Liver (tissue), 9 donors: ENCODE data around the gene ATE1. TPM values are rescaled to one million over a fixed set of nuclear protein-coding genes. Genes with fewer than 3 reads are reported as not detected.

Source experiments
- DNase-seq: peaks from one replicate; pipeline ENCODE4 v3.0.0-alpha.2; 2017; ENCODE audit warnings: low spot score
- H3K27ac ChIP-seq, 2 donors: one replicate each; pipeline ENCODE4 v1.7.0; 2013; ENCODE audit warnings: inconsistent platforms in 2 of 2, low read length in 2 of 2, control low read depth in 1 of 2, low read depth in 1 of 2, mild to moderate bottlenecking in 1 of 2
- H3K27me3 ChIP-seq, 4 donors: one replicate each; pipeline versions ENCODE4 v1.6.1 to v1.7.0; 2013; ENCODE audit warnings: low read length in 3 of 4, inconsistent platforms in 1 of 4, mild to moderate bottlenecking in 1 of 4, moderate library complexity in 1 of 4; ENCODE audit not compliant: control insufficient read depth in 4 of 4, insufficient read depth in 4 of 4
- H3K36me3 ChIP-seq, 4 donors: one replicate each; pipeline versions ENCODE4 v1.6.1 to v1.7.0; 2013; ENCODE audit warnings: low read length in 3 of 4, mild to moderate bottlenecking in 3 of 4, low read depth in 1 of 4, moderate library complexity in 1 of 4; ENCODE audit not compliant: control insufficient read depth in 4 of 4, insufficient read depth in 3 of 4
- H3K4me1 ChIP-seq, 4 donors: one replicate each; pipeline versions ENCODE4 v1.6.1 to v1.7.0; 2013; ENCODE audit warnings: low read length in 3 of 4, mild to moderate bottlenecking in 3 of 4, moderate library complexity in 1 of 4; ENCODE audit not compliant: control insufficient read depth in 4 of 4, insufficient read depth in 4 of 4
- H3K4me3 ChIP-seq, 3 donors: one replicate each; pipeline versions ENCODE4 v1.6.1 to v1.7.0; 2013; ENCODE audit warnings: low read length in 3 of 3, control low read depth in 1 of 3, low read depth in 1 of 3, mild to moderate bottlenecking in 1 of 3
- H3K9ac ChIP-seq, 2 donors: one replicate each; pipeline ENCODE4 v1.7.0; 2013; ENCODE audit warnings: low read length in 2 of 2, mild to moderate bottlenecking in 2 of 2, moderate library complexity in 2 of 2, control low read depth in 1 of 2, low read depth in 1 of 2
- H3K9me3 ChIP-seq, 4 donors: one replicate each; pipeline versions ENCODE4 v1.6.1 to v1.7.0; 2013; ENCODE audit warnings: low read length in 3 of 4; ENCODE audit not compliant: control insufficient read depth in 4 of 4
- EGR1 ChIP-seq, 2 donors: IDR thresholded peaks; 2 replicates each; pipeline ENCODE4 v1.6.1; 2016 to 2018; ENCODE audit warnings: antibody characterized with exemption in 2 of 2, low read depth in 2 of 2
- FOXA1 ChIP-seq: IDR thresholded peaks from 2 replicates; pipeline ENCODE4 v1.6.1; 2016; ENCODE audit warnings: antibody characterized with exemption
- FOXA2 ChIP-seq: IDR thresholded peaks from 2 replicates; pipeline ENCODE4 v1.6.1; 2016; ENCODE audit warnings: antibody characterized with exemption
- GABPA ChIP-seq, 2 donors: IDR thresholded peaks in 1 of 2; conservative IDR thresholded peaks in 1 of 2; 2 replicates each; pipeline ENCODE4 v1.6.1; 2016; ENCODE audit warnings: antibody characterized with exemption in 2 of 2, mild to moderate bottlenecking in 1 of 2, moderate library complexity in 1 of 2
- HNF4A ChIP-seq, 2 donors: conservative IDR thresholded peaks; 2 replicates each; pipeline ENCODE4 v1.6.1; 2016; ENCODE audit warnings: antibody characterized with exemption in 2 of 2, mild to moderate bottlenecking in 2 of 2
- HNF4G ChIP-seq: IDR thresholded peaks from 2 replicates; pipeline ENCODE4 v1.6.1; 2016; ENCODE audit warnings: antibody characterized with exemption
- JUND ChIP-seq, 2 donors: IDR thresholded peaks; 2 replicates each; pipeline ENCODE4 v1.6.1; 2016; ENCODE audit warnings: antibody characterized with exemption in 2 of 2
- NR2F2 ChIP-seq: IDR thresholded peaks from 2 replicates; pipeline ENCODE4 v1.6.1; 2016; ENCODE audit warnings: antibody characterized with exemption
- RAD21 ChIP-seq, 2 donors: IDR thresholded peaks; 2 replicates each; pipeline ENCODE4 v1.6.1; 2016; ENCODE audit warnings: antibody characterized with exemption in 2 of 2, mild to moderate bottlenecking in 2 of 2
- RXRA ChIP-seq, 2 donors: IDR thresholded peaks; 2 replicates each; pipeline ENCODE4 v1.6.1; 2017 to 2018; ENCODE audit warnings: antibody characterized with exemption in 2 of 2, mild to moderate bottlenecking in 1 of 2
- SP1 ChIP-seq: IDR thresholded peaks from 2 replicates; pipeline ENCODE4 v1.6.1; 2018; ENCODE audit warnings: antibody characterized with exemption, mild to moderate bottlenecking
- TAF1 ChIP-seq: conservative IDR thresholded peaks from 2 replicates; pipeline ENCODE4 v1.6.1; 2016; ENCODE audit warnings: antibody characterized with exemption, mild to moderate bottlenecking
- YY1 ChIP-seq: IDR thresholded peaks from 2 replicates; pipeline ENCODE4 v1.6.1; 2016; ENCODE audit warnings: antibody characterized with exemption, mild to moderate bottlenecking
- WGBS: extraction: QIAGEN DNeasy Blood & Tissue Kit; methylation state at CpG from one replicate; pipeline ENCODE4 v1.1.7; 2013; 5-methylcytosine and 5-hydroxymethylcytosine counted together
- polyA plus RNA-seq, 2 donors: library from polyadenylated mRNA; stranded (reverse) in 1 of 2; unstranded in 1 of 2; fragments of 200-250 nt in 1 of 2; fragments of >200 nt in 1 of 2; fragmentation: Nextera tagmentation in 1 of 2; extraction: Ambion mirVana in 1 of 2; gene quantifications; one replicate each; pipeline versions ENCODE4 v1.2.1 to v1.2.3, GENCODE V29; 2013 to 2015
- total RNA-seq, 2 donors: library from RNA; depleted of rRNA; stranded (reverse); fragments of >200 nt; gene quantifications; one replicate each; pipeline ENCODE4 v1.2.3, GENCODE V29; 2014
- TF ChIP-seq, protein P1 (sequence below): IDR thresholded peaks from 2 replicates; pipeline ENCODE4 v1.6.1; 2016; ENCODE audit warnings: antibody characterized with exemption
- TF ChIP-seq, protein P2 (sequence below): IDR thresholded peaks from 2 replicates; pipeline ENCODE4 v1.6.1; 2016; ENCODE audit warnings: antibody characterized with exemption
- TF ChIP-seq, protein P3 (sequence below): IDR thresholded peaks from 2 replicates; pipeline ENCODE4 v1.6.1; 2016; ENCODE audit warnings: antibody characterized with exemption, mild to moderate bottlenecking
- TF ChIP-seq, protein P4 (sequence below): fragments of 150-350 bp; IDR thresholded peaks from 2 replicates; pipeline ENCODE4 v1.5.1; 2017; ENCODE audit warnings: improper control_type of control experiment, low read depth, low read length; ENCODE audit not compliant: missing input control
- TF ChIP-seq, protein P5 (sequence below): IDR thresholded peaks from 2 replicates; pipeline ENCODE4 v1.6.1; 2016; ENCODE audit warnings: antibody characterized with exemption
- donor health status: healthy.
- donor health status: healthy.
- donor health status: healthy.
- donor health status: healthy.
- donor health status: healthy.

Gene ATE1
- total and polyA plus RNA-seq, 4 donors: 7.9 to 34.9 (median 13.5) TPM

DNA sequence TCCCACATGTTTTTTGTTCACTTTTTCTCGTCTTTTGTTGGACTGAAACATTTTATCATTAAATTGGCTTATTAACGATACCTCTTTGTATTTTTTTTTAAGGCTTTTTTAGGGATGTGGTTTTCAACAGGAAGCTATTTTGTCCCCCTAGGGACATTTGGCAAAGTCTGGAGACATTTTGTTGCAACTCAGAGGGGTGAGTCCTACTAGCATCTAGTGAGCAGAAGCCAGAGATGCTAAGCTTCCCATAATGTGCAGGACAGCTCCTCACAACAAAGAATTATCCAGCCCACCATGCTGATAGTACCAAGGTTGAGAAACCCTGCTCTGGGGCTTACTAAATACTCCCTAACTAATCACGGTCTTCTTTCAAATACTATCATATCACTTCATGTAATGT, 63.2 kb downstream of the ATE1 start:
- no peak overlapping the region for H3K9ac ChIP-seq
- TF ChIP-seq YY1: no peak
- TF ChIP-seq EGR1 (IDR thresholded peaks at IDR 0.05; ENCODE audit: low read depth in 2 of 2): no peak
- TF ChIP-seq, protein P1, sequence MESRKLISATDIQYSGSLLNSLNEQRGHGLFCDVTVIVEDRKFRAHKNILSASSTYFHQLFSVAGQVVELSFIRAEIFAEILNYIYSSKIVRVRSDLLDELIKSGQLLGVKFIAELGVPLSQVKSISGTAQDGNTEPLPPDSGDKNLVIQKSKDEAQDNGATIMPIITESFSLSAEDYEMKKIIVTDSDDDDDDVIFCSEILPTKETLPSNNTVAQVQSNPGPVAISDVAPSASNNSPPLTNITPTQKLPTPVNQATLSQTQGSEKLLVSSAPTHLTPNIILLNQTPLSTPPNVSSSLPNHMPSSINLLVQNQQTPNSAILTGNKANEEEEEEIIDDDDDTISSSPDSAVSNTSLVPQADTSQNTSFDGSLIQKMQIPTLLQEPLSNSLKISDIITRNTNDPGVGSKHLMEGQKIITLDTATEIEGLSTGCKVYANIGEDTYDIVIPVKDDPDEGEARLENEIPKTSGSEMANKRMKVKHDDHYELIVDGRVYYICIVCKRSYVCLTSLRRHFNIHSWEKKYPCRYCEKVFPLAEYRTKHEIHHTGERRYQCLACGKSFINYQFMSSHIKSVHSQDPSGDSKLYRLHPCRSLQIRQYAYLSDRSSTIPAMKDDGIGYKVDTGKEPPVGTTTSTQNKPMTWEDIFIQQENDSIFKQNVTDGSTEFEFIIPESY: no peak
- TF ChIP-seq, protein P2, sequence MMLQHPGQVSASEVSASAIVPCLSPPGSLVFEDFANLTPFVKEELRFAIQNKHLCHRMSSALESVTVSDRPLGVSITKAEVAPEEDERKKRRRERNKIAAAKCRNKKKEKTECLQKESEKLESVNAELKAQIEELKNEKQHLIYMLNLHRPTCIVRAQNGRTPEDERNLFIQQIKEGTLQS: no peak
- no peak for TF ChIP-seq NR2F2
- no peak for TF ChIP-seq TAF1
- TF ChIP-seq HNF4A (conservative IDR thresholded peaks at IDR 0.05): no peak
- no peak for TF ChIP-seq RXRA (IDR thresholded peaks at IDR 0.05)
- TF ChIP-seq, protein P3, sequence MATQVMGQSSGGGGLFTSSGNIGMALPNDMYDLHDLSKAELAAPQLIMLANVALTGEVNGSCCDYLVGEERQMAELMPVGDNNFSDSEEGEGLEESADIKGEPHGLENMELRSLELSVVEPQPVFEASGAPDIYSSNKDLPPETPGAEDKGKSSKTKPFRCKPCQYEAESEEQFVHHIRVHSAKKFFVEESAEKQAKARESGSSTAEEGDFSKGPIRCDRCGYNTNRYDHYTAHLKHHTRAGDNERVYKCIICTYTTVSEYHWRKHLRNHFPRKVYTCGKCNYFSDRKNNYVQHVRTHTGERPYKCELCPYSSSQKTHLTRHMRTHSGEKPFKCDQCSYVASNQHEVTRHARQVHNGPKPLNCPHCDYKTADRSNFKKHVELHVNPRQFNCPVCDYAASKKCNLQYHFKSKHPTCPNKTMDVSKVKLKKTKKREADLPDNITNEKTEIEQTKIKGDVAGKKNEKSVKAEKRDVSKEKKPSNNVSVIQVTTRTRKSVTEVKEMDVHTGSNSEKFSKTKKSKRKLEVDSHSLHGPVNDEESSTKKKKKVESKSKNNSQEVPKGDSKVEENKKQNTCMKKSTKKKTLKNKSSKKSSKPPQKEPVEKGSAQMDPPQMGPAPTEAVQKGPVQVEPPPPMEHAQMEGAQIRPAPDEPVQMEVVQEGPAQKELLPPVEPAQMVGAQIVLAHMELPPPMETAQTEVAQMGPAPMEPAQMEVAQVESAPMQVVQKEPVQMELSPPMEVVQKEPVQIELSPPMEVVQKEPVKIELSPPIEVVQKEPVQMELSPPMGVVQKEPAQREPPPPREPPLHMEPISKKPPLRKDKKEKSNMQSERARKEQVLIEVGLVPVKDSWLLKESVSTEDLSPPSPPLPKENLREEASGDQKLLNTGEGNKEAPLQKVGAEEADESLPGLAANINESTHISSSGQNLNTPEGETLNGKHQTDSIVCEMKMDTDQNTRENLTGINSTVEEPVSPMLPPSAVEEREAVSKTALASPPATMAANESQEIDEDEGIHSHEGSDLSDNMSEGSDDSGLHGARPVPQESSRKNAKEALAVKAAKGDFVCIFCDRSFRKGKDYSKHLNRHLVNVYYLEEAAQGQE: no peak
- TF ChIP-seq FOXA2: no peak
- TF ChIP-seq, protein P4, sequence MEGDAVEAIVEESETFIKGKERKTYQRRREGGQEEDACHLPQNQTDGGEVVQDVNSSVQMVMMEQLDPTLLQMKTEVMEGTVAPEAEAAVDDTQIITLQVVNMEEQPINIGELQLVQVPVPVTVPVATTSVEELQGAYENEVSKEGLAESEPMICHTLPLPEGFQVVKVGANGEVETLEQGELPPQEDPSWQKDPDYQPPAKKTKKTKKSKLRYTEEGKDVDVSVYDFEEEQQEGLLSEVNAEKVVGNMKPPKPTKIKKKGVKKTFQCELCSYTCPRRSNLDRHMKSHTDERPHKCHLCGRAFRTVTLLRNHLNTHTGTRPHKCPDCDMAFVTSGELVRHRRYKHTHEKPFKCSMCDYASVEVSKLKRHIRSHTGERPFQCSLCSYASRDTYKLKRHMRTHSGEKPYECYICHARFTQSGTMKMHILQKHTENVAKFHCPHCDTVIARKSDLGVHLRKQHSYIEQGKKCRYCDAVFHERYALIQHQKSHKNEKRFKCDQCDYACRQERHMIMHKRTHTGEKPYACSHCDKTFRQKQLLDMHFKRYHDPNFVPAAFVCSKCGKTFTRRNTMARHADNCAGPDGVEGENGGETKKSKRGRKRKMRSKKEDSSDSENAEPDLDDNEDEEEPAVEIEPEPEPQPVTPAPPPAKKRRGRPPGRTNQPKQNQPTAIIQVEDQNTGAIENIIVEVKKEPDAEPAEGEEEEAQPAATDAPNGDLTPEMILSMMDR: no peak
- TF ChIP-seq HNF4G: no peak
- no peak for TF ChIP-seq FOXA1
- TF ChIP-seq RAD21 (IDR thresholded peaks at IDR 0.05): no peak
- no peak for TF ChIP-seq JUND (IDR thresholded peaks at IDR 0.05)
- TF ChIP-seq, protein P5, sequence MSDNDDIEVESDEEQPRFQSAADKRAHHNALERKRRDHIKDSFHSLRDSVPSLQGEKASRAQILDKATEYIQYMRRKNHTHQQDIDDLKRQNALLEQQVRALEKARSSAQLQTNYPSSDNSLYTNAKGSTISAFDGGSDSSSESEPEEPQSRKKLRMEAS: no peak
- TF ChIP-seq GABPA (IDR thresholded peaks at IDR 0.05 in 1 of 2, conservative IDR thresholded peaks at IDR 0.05 in 1 of 2): no peak
- TF ChIP-seq SP1: no peak
- no peaks in the 10 kb centered on the region for H3K9me3 ChIP-seq
- H3K36me3 ChIP-seq: peaks cover 0 to 23% (median 12%) of the 10 kb centered on the region in 4 donors
- no peaks in the 10 kb centered on the region for H3K27me3 ChIP-seq
- 91% methylated on average over 3 of the region's 3 CpGs for WGBS
- H3K4me1 ChIP-seq: no peaks in the 10 kb centered on the region
- no peak overlapping the region for H3K4me3 ChIP-seq
- no peak overlapping the region for H3K27ac ChIP-seq
- no peak for DNase-seq
